ENCODE data around the gene SLC29A4.
"Not testable (repeated sequence)": the region's sequence is repeated elsewhere in the genome, so short reads cannot be mapped to it uniquely, and the experiment has no call there.

SLC29A4 gene

GRCh38 chr7:5275510-5275909, 7.2 kb upstream of the SLC29A4 start:
- DNase-seq = not testable (repeated sequence)

- DNase-seq = not testable (repeated sequence)
Observed at GRCh38 chr7:5276123-5276522, 6.6 kb upstream of the SLC29A4 start.

- peak; percentile 57 for DNase-seq
Observed at GRCh38 chr7:5276611-5277010, 6.1 kb upstream of the SLC29A4 start.

- no peak for DNase-seq
Observed at GRCh38 chr7:5278766-5279165, 4.0 kb upstream of the SLC29A4 start.

- no peak for DNase-seq
Observed at GRCh38 chr7:5279734-5280133, 3.0 kb upstream of the SLC29A4 start.

GRCh38 chr7:5281598-5282500, 894 bp upstream of the SLC29A4 start:
- not testable (repeated sequence) for DNase-seq

GRCh38 chr7:5283421-5284303, 919 bp downstream of the SLC29A4 start:
- DNase-seq = no peak

GRCh38 chr7:5284304-5285281, 1.9 kb downstream of the SLC29A4 start:
- peak; percentile 66 for DNase-seq

- DNase-seq = no peak
Observed at GRCh38 chr7:5286933-5287332, 4.2 kb downstream of the SLC29A4 start.

GRCh38 chr7:5287373-5287772, 4.6 kb downstream of the SLC29A4 start:
- DNase-seq = not testable (repeated sequence)

GRCh38 chr7:5287802-5288201, 5.1 kb downstream of the SLC29A4 start:
- DNase-seq = no peak

GRCh38 chr7:5288560-5288959, 5.8 kb downstream of the SLC29A4 start:
- not testable (repeated sequence) for DNase-seq

GRCh38 chr7:5289355-5289754, 6.6 kb downstream of the SLC29A4 start:
- DNase-seq = no peak

GRCh38 chr7:5291301-5291700, 8.6 kb downstream of the SLC29A4 start:
- no peak for DNase-seq

GRCh38 chr7:5291711-5292335, 9.1 kb downstream of the SLC29A4 start:
- DNase-seq = not testable (repeated sequence)

- no peak for DNase-seq
Observed at GRCh38 chr7:5294169-5294987, 11.6 kb downstream of the SLC29A4 start.

- DNase-seq = no peak
Observed at GRCh38 chr7:5295039-5296014, 12.6 kb downstream of the SLC29A4 start.

GRCh38 chr7:5296015-5296610, 13.4 kb downstream of the SLC29A4 start:
- DNase-seq = no peak

- DNase-seq = no peak
Observed at GRCh38 chr7:5296611-5297226, 14.0 kb downstream of the SLC29A4 start.
